ENCODE results near the gene PBXIP1. TPM values are rescaled to one million over a fixed set of nuclear protein-coding genes. Genes with fewer than 3 reads are reported as not detected.
A peak's percentile ranks its signal among the peaks of the same experiment; 100 is the strongest.

PBXIP1 gene
- total and polyA plus RNA-seq, 2 of the 13 experiments (the other 11 are each of a cell fraction or from before 2014, with no cell fraction given) = 16.3 to 31.9 TPM

DNA sequence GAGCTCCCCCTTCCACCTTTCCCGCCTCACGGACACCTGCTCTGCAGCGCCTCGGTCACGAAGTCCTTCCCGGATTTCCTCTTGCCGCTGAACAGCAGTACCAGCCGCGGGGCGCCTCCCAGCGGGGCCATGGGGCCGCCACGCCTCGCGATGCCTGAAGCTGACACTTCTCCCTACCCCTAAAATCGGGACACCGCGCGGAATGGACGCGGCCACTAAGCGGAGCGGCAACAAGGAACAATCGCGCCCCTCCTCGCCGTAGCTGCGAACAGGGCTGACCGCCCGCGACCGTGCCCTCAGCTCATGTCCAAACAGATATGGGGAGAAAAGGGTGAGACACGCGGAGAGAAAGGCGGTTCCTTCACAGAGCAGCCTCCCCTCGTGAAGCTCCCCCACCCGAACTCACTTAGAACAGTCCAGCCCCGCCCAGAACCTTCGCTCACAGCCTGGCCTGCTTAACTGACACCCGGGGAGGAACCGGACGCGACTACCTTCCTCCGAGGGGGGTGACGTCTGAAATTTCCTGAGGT, 19.3 kb downstream of the PBXIP1 start, which contains the start of gene PMVK (continued):
- TF ChIP-seq, protein P1, sequence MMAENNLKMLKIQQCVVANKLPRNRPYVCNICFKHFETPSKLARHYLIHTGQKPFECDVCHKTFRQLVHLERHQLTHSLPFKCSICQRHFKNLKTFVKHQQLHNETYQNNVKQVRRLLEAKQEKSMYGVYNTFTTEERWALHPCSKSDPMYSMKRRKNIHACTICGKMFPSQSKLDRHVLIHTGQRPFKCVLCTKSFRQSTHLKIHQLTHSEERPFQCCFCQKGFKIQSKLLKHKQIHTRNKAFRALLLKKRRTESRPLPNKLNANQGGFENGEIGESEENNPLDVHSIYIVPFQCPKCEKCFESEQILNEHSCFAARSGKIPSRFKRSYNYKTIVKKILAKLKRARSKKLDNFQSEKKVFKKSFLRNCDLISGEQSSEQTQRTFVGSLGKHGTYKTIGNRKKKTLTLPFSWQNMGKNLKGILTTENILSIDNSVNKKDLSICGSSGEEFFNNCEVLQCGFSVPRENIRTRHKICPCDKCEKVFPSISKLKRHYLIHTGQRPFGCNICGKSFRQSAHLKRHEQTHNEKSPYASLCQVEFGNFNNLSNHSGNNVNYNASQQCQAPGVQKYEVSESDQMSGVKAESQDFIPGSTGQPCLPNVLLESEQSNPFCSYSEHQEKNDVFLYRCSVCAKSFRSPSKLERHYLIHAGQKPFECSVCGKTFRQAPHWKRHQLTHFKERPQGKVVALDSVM (CRISPR knock-in tag; IDR thresholded peaks at IDR 0.05) = peak; percentile 67; the same call in 1 of the 2 replicates
- TF ChIP-seq, protein P2, sequence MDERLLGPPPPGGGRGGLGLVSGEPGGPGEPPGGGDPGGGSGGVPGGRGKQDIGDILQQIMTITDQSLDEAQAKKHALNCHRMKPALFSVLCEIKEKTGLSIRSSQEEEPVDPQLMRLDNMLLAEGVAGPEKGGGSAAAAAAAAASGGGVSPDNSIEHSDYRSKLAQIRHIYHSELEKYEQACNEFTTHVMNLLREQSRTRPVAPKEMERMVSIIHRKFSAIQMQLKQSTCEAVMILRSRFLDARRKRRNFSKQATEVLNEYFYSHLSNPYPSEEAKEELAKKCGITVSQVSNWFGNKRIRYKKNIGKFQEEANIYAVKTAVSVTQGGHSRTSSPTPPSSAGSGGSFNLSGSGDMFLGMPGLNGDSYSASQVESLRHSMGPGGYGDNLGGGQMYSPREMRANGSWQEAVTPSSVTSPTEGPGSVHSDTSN (CRISPR knock-in tag; IDR thresholded peaks at IDR 0.05) = no peak; the same call in 1 of the 2 replicates
- peak; percentile 97; the same call in 1 of the 2 replicates for TF ChIP-seq ZNF570 (CRISPR knock-in tag; IDR thresholded peaks at IDR 0.05; ENCODE audit: borderline replicate concordance)
- 0 out of 2 replicates have a peak, but pooled peaks have one; percentile 81 for TF ChIP-seq ZNF713 (CRISPR knock-in tag; IDR thresholded peaks at IDR 0.05)
- peak; percentile 85 for TF ChIP-seq RXRB (CRISPR knock-in tag; IDR thresholded peaks at IDR 0.05; ENCODE audit: borderline replicate concordance)
- TF ChIP-seq EP300 (IDR thresholded peaks at IDR 0.05; ENCODE audit: low read depth in 2 of 2, low read length in 2 of 2) = no peak
- peak; percentile 60; the same call in 1 of the 2 replicates for TF ChIP-seq EP300 (CRISPR knock-in tag; IDR thresholded peaks at IDR 0.05; ENCODE audit: borderline replicate concordance)
- TF ChIP-seq POLR2AphosphoS2 (IDR thresholded peaks at IDR 0.05; ENCODE audit: low read depth, low read length) = no peak
- TF ChIP-seq MZF1 (CRISPR knock-in tag; IDR thresholded peaks at IDR 0.05; ENCODE audit: borderline replicate concordance) = peak; percentile 90; the same call in 1 of the 2 replicates
- peak; percentile 67; the same call in 1 of the 2 replicates for TF ChIP-seq GATA4 (IDR thresholded peaks at IDR 0.05; ENCODE audit: borderline replicate concordance, low read depth)
- no peak for TF ChIP-seq ZNF10 (CRISPR knock-in tag; IDR thresholded peaks at IDR 0.05; ENCODE audit: borderline replicate concordance, low read depth)
- no peak for TF ChIP-seq ZNF326 (CRISPR knock-in tag; IDR thresholded peaks at IDR 0.05; ENCODE audit: borderline replicate concordance)
- peak; percentile 70 for TF ChIP-seq KLF12 (CRISPR knock-in tag; IDR thresholded peaks at IDR 0.05; ENCODE audit: borderline replicate concordance)
- TF ChIP-seq HMG20B (CRISPR knock-in tag; conservative IDR thresholded peaks at IDR 0.05) = peak; percentile 67
- TF ChIP-seq, protein P3, sequence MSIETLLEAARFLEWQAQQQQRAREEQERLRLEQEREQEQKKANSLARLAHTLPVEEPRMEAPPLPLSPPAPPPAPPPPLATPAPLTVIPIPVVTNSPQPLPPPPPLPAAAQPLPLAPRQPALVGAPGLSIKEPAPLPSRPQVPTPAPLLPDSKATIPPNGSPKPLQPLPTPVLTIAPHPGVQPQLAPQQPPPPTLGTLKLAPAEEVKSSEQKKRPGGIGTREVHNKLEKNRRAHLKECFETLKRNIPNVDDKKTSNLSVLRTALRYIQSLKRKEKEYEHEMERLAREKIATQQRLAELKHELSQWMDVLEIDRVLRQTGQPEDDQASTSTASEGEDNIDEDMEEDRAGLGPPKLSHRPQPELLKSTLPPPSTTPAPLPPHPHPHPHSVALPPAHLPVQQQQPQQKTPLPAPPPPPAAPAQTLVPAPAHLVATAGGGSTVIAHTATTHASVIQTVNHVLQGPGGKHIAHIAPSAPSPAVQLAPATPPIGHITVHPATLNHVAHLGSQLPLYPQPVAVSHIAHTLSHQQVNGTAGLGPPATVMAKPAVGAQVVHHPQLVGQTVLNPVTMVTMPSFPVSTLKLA (IDR thresholded peaks at IDR 0.05) = peak; percentile 22; the same call in 1 of the 2 replicates
- TF ChIP-seq RFXAP (CRISPR knock-in tag; IDR thresholded peaks at IDR 0.05; ENCODE audit: borderline replicate concordance) = peak; percentile 93; the same call in 1 of the 2 replicates
- no peak for TF ChIP-seq SUZ12 (IDR thresholded peaks at IDR 0.05; ENCODE audit: low read depth, low read length)
- TF ChIP-seq, protein P4, sequence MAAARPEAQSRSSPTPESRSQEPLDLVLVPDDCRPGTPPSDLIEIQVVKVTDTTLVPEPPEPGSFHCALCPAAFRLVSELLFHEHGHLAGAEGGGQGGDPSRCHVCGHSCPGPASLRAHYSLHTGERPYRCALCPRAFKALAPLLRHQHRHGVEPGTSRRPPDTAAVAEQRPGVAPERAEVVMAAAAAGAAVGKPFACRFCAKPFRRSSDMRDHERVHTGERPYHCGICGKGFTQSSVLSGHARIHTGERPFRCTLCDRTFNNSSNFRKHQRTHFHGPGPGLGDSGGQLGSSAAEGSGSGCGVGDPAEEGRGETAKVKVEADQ (CRISPR knock-in tag; IDR thresholded peaks at IDR 0.05; ENCODE audit: borderline replicate concordance) = peak; percentile 97; the same call in 1 of the 2 replicates
- TF ChIP-seq, protein P5, sequence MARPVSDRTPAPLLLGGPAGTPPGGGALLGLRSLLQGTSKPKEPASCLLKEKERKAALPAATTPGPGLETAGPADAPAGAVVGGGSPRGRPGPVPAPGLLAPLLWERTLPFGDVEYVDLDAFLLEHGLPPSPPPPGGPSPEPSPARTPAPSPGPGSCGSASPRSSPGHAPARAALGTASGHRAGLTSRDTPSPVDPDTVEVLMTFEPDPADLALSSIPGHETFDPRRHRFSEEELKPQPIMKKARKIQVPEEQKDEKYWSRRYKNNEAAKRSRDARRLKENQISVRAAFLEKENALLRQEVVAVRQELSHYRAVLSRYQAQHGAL (CRISPR knock-in tag; IDR thresholded peaks at IDR 0.05; ENCODE audit: not compliant biosample characterization) = peak; percentile 65
- TF ChIP-seq ZNF329 (CRISPR knock-in tag; IDR thresholded peaks at IDR 0.05; ENCODE audit: low read depth) = peak; percentile 93
- TF ChIP-seq TP53 (CRISPR knock-in tag; conservative IDR thresholded peaks at IDR 0.05) = no peak
- TF ChIP-seq LCORL (IDR thresholded peaks at IDR 0.05) = no peak
- peak; percentile 95 for TF ChIP-seq LCORL (CRISPR knock-in tag; IDR thresholded peaks at IDR 0.05)
- peak; percentile 90 for TF ChIP-seq BRCA1 (CRISPR knock-in tag; IDR thresholded peaks at IDR 0.05)
